AG09319 (cell line): ENCODE data around the gene PTPN1.

Experiments used
- DNase-seq: peaks from one replicate; pipeline ENCODE4 v3.0.0-alpha.2; 2010; ENCODE audit warnings: low read depth; ENCODE audit errors: extremely low read depth
- TF ChIP-seq, protein P1 (sequence below): IDR thresholded peaks from 2 replicates; pipeline ENCODE4 v1.5.1; 2011; ENCODE audit warnings: low read depth, mild to moderate bottlenecking, inconsistent platforms, low read length, moderate library complexity

Gene PTPN1

DNA sequence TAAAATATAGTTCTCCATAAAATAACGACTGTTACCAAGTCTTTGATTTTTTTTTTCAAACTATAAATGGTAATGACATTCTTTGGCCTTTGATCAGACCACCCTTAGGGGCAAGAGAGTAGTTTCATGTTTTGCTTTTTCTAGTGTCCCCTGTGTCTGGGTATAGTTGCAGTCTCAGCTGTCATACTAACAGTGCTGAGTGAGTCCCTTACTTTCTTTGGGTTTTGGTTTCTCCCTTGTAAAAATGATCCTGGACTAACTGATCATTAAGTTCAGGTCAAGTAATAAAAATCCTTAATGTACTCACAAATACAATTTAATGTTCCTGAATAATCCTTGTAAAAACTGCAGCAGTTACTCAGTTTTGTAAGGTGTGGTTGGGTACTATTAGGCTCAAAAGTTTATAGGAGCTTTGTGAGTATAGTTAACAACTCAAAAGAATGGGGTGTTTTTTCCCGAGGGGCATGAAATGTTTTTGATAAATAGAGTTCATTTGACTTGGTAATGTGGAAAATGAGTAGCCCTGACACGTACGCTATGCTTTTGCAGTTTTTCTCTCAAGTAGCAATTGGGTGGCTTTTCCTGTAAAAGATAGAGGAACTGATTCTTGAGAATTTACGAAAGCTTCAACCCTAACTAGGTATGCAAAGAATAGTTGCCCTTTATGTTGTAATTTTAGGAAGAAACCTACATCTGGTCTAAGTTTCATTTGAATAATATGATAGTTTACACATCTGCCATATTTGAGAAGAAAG is 6.2 kb downstream of the PTPN1 start:
- TF ChIP-seq, protein P1, sequence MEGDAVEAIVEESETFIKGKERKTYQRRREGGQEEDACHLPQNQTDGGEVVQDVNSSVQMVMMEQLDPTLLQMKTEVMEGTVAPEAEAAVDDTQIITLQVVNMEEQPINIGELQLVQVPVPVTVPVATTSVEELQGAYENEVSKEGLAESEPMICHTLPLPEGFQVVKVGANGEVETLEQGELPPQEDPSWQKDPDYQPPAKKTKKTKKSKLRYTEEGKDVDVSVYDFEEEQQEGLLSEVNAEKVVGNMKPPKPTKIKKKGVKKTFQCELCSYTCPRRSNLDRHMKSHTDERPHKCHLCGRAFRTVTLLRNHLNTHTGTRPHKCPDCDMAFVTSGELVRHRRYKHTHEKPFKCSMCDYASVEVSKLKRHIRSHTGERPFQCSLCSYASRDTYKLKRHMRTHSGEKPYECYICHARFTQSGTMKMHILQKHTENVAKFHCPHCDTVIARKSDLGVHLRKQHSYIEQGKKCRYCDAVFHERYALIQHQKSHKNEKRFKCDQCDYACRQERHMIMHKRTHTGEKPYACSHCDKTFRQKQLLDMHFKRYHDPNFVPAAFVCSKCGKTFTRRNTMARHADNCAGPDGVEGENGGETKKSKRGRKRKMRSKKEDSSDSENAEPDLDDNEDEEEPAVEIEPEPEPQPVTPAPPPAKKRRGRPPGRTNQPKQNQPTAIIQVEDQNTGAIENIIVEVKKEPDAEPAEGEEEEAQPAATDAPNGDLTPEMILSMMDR, result no peak
- DNase-seq, result no peak

GRCh38 chr20:50516935-50517816 is 7.0 kb downstream of the PTPN1 start:
- TF ChIP-seq, protein P1, result no peak
- DNase-seq, result no peak

DNA sequence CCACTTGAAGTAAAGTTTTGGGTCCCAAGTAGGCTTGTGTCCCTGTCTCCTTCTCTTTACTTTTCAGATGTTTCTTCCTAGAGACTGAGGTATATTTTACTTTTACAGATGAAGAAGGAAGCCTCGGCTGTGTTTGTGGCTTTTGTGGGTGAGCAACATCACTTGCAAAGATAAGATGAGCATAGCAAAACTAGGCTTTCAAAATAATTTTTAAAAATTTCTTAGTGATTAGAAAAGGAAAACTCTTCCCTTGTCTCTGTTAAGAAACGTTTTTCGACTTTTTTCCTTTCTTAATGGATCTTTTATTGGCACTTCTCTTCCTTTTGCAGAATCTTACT is 7.6 kb downstream of the PTPN1 start:
- DNase-seq, result no peak
- TF ChIP-seq, protein P1, result no peak

DNA sequence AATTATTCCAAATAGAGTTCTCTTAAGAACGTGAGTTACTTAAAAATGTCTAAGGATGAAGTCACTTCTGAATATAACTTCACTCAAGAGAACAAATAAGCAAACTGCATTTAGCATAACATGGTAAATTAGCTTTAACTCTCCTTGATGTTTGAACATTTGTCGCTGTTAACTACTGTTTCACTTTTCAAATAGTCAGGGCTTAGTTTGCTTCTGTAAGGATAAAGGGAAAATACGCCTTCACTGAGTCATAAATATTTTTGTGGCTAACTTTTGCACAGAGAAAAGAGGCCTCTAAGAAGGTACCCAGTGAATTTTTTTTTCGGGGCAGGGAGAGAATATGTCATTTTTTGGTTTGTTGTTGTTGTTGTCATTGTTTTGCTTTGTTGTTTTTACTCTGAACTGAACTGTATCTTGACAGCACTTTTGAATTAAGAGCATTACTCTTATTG is 8.1 kb downstream of the PTPN1 start:
- DNase-seq, result no peak
- TF ChIP-seq, protein P1, result no peak

DNA sequence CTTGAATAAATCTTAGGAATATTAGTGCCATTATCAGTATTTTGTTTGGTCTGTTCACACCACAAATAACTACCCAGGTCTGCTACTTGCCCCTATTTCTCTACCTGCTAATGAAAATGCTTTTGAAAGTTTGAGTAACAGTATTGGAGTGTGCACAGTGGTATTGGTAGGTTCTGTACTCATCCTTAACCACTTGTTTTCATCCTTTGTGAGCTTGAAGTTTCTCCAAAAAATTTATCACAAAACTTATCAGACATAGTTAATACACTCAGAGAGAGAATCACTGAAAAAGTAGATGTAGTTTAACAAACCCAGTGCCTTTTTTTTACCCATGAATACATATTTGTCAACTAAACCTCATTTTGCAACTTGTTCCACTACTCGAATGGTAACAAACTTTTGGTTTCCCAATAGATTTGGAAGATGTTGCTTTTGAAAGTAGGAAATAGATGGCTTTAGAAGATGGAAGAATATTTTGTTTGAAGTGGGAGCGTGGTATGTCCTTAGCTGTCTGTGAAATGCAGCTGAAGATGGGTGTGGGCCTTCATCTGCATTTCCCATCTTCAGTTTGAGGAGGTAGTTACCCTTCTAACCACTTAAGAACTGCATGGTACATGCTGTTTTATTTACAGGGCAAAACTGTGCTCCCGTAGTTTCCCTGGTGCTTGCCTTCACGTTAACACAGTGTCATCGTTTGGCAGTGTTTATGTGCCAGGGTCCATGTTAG is 9.0 kb downstream of the PTPN1 start:
- TF ChIP-seq, protein P1, result no peak
- DNase-seq, result no peak

DNA sequence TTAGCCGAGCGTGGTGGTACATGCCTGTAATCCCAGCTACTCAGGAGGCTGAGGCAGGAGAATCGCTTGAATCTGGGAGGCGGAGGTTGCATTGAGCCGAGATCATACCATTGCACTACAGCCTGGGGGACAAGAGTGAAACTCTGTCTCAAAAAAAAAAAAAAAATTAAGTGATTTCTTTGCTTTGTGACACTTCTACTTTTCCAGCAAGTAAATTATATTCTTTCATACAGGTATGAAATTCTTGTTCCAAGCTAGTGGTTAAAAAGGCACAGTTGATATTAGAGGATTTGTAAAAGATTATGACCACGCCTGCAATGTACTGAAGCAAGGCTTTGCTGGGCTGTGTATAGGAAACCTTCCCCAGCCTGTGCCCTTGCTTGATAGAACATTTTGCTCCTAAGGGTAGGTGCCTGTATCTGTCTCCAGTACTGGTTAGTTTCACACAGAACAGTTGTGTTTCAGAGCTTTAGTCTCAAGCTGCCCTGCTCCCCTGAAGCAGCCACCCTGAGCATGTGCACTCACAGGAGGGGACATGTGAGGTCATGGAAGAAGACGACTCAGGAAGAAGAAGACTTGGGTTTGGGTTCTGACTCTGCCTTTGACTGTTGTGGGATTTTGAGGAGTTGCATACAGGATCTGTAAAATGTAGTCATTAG is 10.2 kb downstream of the PTPN1 start:
- no peak for DNase-seq
- TF ChIP-seq, protein P1, result no peak
